Endothelial cell of umbilical vein (primary cell): ENCODE data around the gene TMEM59L. TPM values are rescaled to one million over a fixed set of nuclear protein-coding genes. Genes with fewer than 3 reads are reported as not detected.
A peak's percentile ranks its signal among the peaks of the same experiment; 100 is the strongest.

Source experiments
- BruUV-seq: library from RNA; stranded (reverse); fragments of 400-500 nt; replicated peaks from 2 replicates; lab custom pipeline; 2021; lab: Mats Ljungman, UMichigan
- CTCF ChIA-PET: fragments of 300-600, 350-600 bp; sonication (Branson Sonifier 250); formaldehyde crosslinking; loops from one replicate; lab custom pipeline; 2021; ENCODE audit warnings: antibody characterized with exemption, inconsistent platforms; lab: Charles Lee
- POLR2A ChIA-PET: fragments of 300-600, 350-600 bp; sonication (Branson Sonifier 250); formaldehyde crosslinking; loops from one replicate; lab custom pipeline; 2021; ENCODE audit warnings: antibody characterized with exemption, inconsistent platforms; lab: Charles Lee
- DNase-seq: peaks from one replicate; pipeline ENCODE4 v3.0.0-alpha.2; 2011; ENCODE audit warnings: low read depth, low spot score
- FAIRE-seq: peaks from 2 replicates; lab custom pipeline; 2011; peaks lifted over from hg19 to GRCh38; lab: Jason Lieb, UNC
- H2AFZ ChIP-seq: 2 replicates; pipeline ENCODE4 v1.6.0; 2012; ENCODE audit warnings: low read depth, low read length, control low read depth, inconsistent platforms
- H3K27ac ChIP-seq: 2 replicates; pipeline ENCODE4 v1.5.1; 2011; ENCODE audit warnings: low read depth, mild to moderate bottlenecking, control low read depth, low read length, moderate library complexity; ENCODE audit not compliant: insufficient read depth
- H3K27me3 ChIP-seq, 2 experiments: 2 replicates each; pipeline versions ENCODE4 v1.6.0 to v1.6.1; 2011; ENCODE audit warnings: low read length in 2 of 2, mixed read lengths in 1 of 2; ENCODE audit not compliant: control insufficient read depth in 2 of 2, insufficient read depth in 2 of 2
- H3K36me3 ChIP-seq, 2 experiments: 2 replicates in 1 of 2; 3 replicates in 1 of 2; pipeline ENCODE4 v1.5.1; 2011; ENCODE audit warnings: low read length in 2 of 2, mild to moderate bottlenecking in 1 of 2, moderate library complexity in 1 of 2; ENCODE audit not compliant: control insufficient read depth in 2 of 2, insufficient read depth in 2 of 2; ENCODE audit errors: extremely low read depth in 1 of 2
- H3K4me1 ChIP-seq: 3 replicates; pipeline ENCODE4 v1.5.1; 2011; ENCODE audit warnings: mild to moderate bottlenecking, low read length; ENCODE audit not compliant: control insufficient read depth, insufficient read depth; ENCODE audit errors: extremely low read depth
- H3K4me2 ChIP-seq: 2 replicates; pipeline ENCODE4 v1.6.1; 2011; ENCODE audit warnings: low read length, control low read depth, mixed read lengths; ENCODE audit not compliant: insufficient read depth
- H3K4me3 ChIP-seq, 3 experiments: fragments of 200-600 bp in 1 of 3; sonication (generic), shearing (Covaris generic) in 1 of 3; replicated peaks in 1 of 3; 2 replicates each; pipeline ENCODE4 v1.5.1; 2011 to 2016; ENCODE audit warnings: control low read depth in 3 of 3, low read length in 3 of 3, mild to moderate bottlenecking in 2 of 3, inconsistent platforms in 1 of 3, low read depth in 1 of 3, moderate library complexity in 1 of 3; ENCODE audit not compliant: insufficient read depth in 1 of 3
- H3K79me2 ChIP-seq: 2 replicates; pipeline ENCODE4 v1.6.0; 2012; ENCODE audit warnings: low read length, inconsistent platforms; ENCODE audit not compliant: control insufficient read depth, insufficient read depth
- H3K9ac ChIP-seq: replicated peaks from 2 replicates; pipeline ENCODE3; 2011; ENCODE audit warnings: low read length, control low read depth; ENCODE audit not compliant: insufficient read depth; ENCODE audit errors: extremely low read depth
- H3K9me1 ChIP-seq: replicated peaks from 3 replicates; pipeline ENCODE4 v1.6.0; 2011; ENCODE audit warnings: mild to moderate bottlenecking, low read length; ENCODE audit not compliant: control insufficient read depth, insufficient read depth; ENCODE audit errors: extremely low read depth
- H3K9me3 ChIP-seq: replicated peaks from 2 replicates; pipeline ENCODE4 v1.5.1; 2012; ENCODE audit warnings: low read length, inconsistent platforms; ENCODE audit not compliant: control insufficient read depth, insufficient read depth
- H4K20me1 ChIP-seq: replicated peaks from 2 replicates; pipeline ENCODE3; 2011; ENCODE audit warnings: mild to moderate bottlenecking, low read length; ENCODE audit not compliant: control insufficient read depth, insufficient read depth; ENCODE audit errors: extremely low read depth
- CTCF ChIP-seq, 2 donors: IDR thresholded peaks; 1 replicate in 1 of 2; 2 replicates in 1 of 2; pipeline ENCODE4 v1.5.1; 2011; ENCODE audit warnings: low read length in 2 of 2, mild to moderate bottlenecking in 2 of 2, moderate library complexity in 2 of 2, control low read depth in 1 of 2, inconsistent platforms in 1 of 2, low read depth in 1 of 2; ENCODE audit not compliant: insufficient read depth in 1 of 2; ENCODE audit errors: extremely low read depth in 1 of 2
- EZH2 ChIP-seq: IDR thresholded peaks from 2 replicates; pipeline ENCODE4 v1.6.1; 2012; ENCODE audit warnings: borderline replicate concordance, low read depth, mild to moderate bottlenecking, moderate library complexity, low read length, inconsistent platforms; ENCODE audit not compliant: severe bottlenecking
- FOS ChIP-seq: IDR thresholded peaks from 2 replicates; pipeline ENCODE4 v1.6.1; 2011; ENCODE audit warnings: mild to moderate bottlenecking, low read length, moderate library complexity, borderline replicate concordance; ENCODE audit not compliant: insufficient read depth
- GATA2 ChIP-seq: IDR thresholded peaks from 2 replicates; pipeline ENCODE4 v1.7.0; 2011; ENCODE audit warnings: low read depth, mild to moderate bottlenecking, moderate library complexity, mixed read lengths, low read length; ENCODE audit not compliant: insufficient read length, insufficient read depth
- JUN ChIP-seq: IDR thresholded peaks from 2 replicates; pipeline ENCODE4 v1.6.1; 2011; ENCODE audit warnings: borderline replicate concordance, low read depth; ENCODE audit not compliant: insufficient read length, insufficient read depth
- MAX ChIP-seq: IDR thresholded peaks from 2 replicates; pipeline ENCODE4 v1.6.1; 2011; ENCODE audit not compliant: insufficient read depth, insufficient read length
- MYC ChIP-seq: IDR thresholded peaks from one replicate; pipeline ENCODE4 v1.6.1; 2011; ENCODE audit warnings: mild to moderate bottlenecking, low read depth, low read length
- POLR2A ChIP-seq: IDR thresholded peaks from 2 replicates; pipeline ENCODE4 v1.6.1; 2012; ENCODE audit warnings: low read depth, mild to moderate bottlenecking, control low read depth, low read length
- POLR2AphosphoS5 ChIP-seq: IDR thresholded peaks from 2 replicates; pipeline ENCODE4 v1.6.1; 2012; ENCODE audit warnings: low read depth, mild to moderate bottlenecking, control low read depth, low read length, moderate library complexity; ENCODE audit not compliant: insufficient read depth
- dilution Hi-C: fragments of 300-500 bp; cut with MboI; formaldehyde crosslinking; loops from one replicate; pipeline ENCODE4 v1.15.0; 2019; ENCODE audit warnings: low sequenced_read_pairs; ENCODE audit not compliant: extremely low pct_ligation_motif_present
- intact Hi-C: fragments of 100-400 bp; cut with micrococcal nuclease; formaldehyde crosslinking; loops from one replicate; pipeline ENCODE4 v1.10.0; 2022
- polyA plus RNA-seq, 4 experiments: library from polyadenylated mRNA; depleted of rRNA in 3 of 4; stranded (reverse) in 3 of 4; unstranded in 1 of 4; fragments of >200 nt; gene quantifications; 2 replicates each; pipeline versions ENCODE4 v1.2.1 to v1.2.3, GENCODE V29; 2011 to 2012; ENCODE audit warnings: missing spikeins in 1 of 4
- total RNA-seq: library from RNA; stranded (reverse); gene quantifications from 2 replicates; pipeline ENCODE4 v1.2.3, GENCODE V29; 2021

The TMEM59L gene
- total and polyA plus RNA-seq, 2 donors (not counting 3 experiments of a cell fraction or from before 2014, with no cell fraction given): 0.43 to 0.97 TPM

DNA sequence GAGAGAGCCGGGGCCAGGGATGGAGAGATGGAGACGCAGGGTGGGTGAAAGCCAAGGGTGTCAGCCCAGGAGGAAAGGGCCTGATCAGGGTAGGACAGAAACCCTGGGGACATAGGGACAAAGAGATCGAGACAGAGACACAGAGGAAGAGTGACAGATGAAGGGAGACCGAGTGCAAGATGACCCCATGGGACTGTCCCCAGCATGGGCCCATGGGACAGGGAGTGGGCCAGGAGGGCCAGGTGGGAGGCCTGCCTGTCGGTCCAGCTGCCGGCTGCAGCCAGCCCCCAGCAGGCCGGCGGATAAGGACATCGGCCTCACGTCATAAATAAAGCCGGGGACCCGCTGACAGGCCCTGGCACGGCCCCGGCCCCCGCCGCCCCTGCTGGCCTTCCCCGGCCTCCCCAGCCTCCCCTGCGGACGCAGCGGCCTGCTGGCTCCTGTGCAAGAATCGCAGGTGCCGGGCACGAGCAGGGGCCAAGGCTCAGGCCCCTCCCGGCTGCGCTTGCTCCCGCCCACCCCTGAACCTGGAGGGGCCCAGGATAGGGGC lies 17.8 kb upstream of the TMEM59L start:
- H4K20me1 ChIP-seq: no peaks in the 10 kb centered on the region
- H3K36me3 ChIP-seq: peaks cover 0 to 2% of the 10 kb centered on the region in 2 experiments
- dilution Hi-C loops: no loop called here
- no TSS peak for BruUV-seq
- peaks cover 7% of the 10 kb centered on the region for H3K4me1 ChIP-seq
- H3K9me3 ChIP-seq: no peaks in the 10 kb centered on the region
- intact Hi-C loops: loop anchor here (1.0 kb wide), 4 partner anchors 80 to 324 kb away; partner anchors contain the start of genes COPE and DDX49
- DNase-seq: no peak
- ChIA-PET CTCF (interaction anchor here (0.9 to 4.4 kb wide), 13 partner anchors 20 to 392 kb away, joined by 3 to 65 read pairs (median 6); no protein-coding TSS in a partner anchor), POLR2A (no interaction called here)
- no peaks in the 10 kb centered on the region for H3K79me2 ChIP-seq
- H3K27ac ChIP-seq: no peak overlapping the region
- no peak for FAIRE-seq
- peak overlapping the region; percentile 41 for H3K4me2 ChIP-seq
- H3K9ac ChIP-seq: no peak overlapping the region
- no peak for TF ChIP-seq FOS
- no peak for TF ChIP-seq GATA2
- TF ChIP-seq EZH2: no peak
- TF ChIP-seq POLR2A: no peak
- no peak for TF ChIP-seq MYC
- no peak for TF ChIP-seq CTCF (IDR thresholded peaks at IDR 0.05; ENCODE audit: extremely low read depth in 1 of 2, insufficient read depth in 1 of 2, low read depth in 1 of 2, low read length in 2 of 2)
- no peak for TF ChIP-seq JUN
- TF ChIP-seq POLR2AphosphoS5: no peak
- TF ChIP-seq MAX: no peak
- H3K27me3 ChIP-seq: no peaks in the 10 kb centered on the region
- H3K4me3 ChIP-seq: no peak overlapping the region
- H3K9me1 ChIP-seq: no peaks in the 10 kb centered on the region
- peak overlapping the region; percentile 36 for H2AFZ ChIP-seq
